GM21723 (cell line): ENCODE measurements around the gene TPTE2.
"Not testable (repeated sequence)": the region's sequence is repeated elsewhere in the genome, so short reads cannot be mapped to it uniquely, and the experiment has no call there.

Experiments
- ATAC-seq: cut with Tn5 transposase; IDR thresholded peaks from one replicate; pipeline ENCODE4 v1.9.1; 2021; ENCODE audit warnings: mild to moderate bottlenecking, moderate library complexity; ENCODE audit not compliant: unreplicated experiment

Gene TPTE2

GRCh38 chr13:19567820-19568534 is 6.6 kb upstream of the TPTE2 start:
- ATAC-seq, result peak; percentile 71

GRCh38 chr13:19561585-19561984 is 253 bp upstream of the TPTE2 start:
- no peak for ATAC-seq

- not testable (repeated sequence) for ATAC-seq
These were observed 660 bp downstream of the TPTE2 start for GRCh38 chr13:19560672-19561071.

GRCh38 chr13:19559739-19560138 is 1.6 kb downstream of the TPTE2 start:
- not testable (repeated sequence) for ATAC-seq

GRCh38 chr13:19557287-19557686 is 4.0 kb downstream of the TPTE2 start:
- ATAC-seq, result not testable (repeated sequence)

GRCh38 chr13:19549245-19549644 is 12.1 kb downstream of the TPTE2 start:
- not testable (repeated sequence) for ATAC-seq

- peak; percentile 47 for ATAC-seq
These were observed 35.7 kb downstream of the TPTE2 start for GRCh38 chr13:19525634-19526033.

- ATAC-seq, result no peak
These were observed 42.3 kb downstream of the TPTE2 start for GRCh38 chr13:19519049-19519448.

GRCh38 chr13:19507623-19508022 is 53.7 kb downstream of the TPTE2 start:
- ATAC-seq, result not testable (repeated sequence)

GRCh38 chr13:19460126-19460525 is 101.2 kb downstream of the TPTE2 start:
- not testable (repeated sequence) for ATAC-seq

GRCh38 chr13:19439056-19439686 is 122.2 kb downstream of the TPTE2 start:
- not testable (repeated sequence) for ATAC-seq

- not testable (repeated sequence) for ATAC-seq
These were observed 123.6 kb downstream of the TPTE2 start for GRCh38 chr13:19437780-19438179.

- ATAC-seq, result not testable (repeated sequence)
These were observed 139.1 kb downstream of the TPTE2 start for GRCh38 chr13:19422236-19422635.

- ATAC-seq, result not testable (repeated sequence)
These were observed 148.8 kb downstream of the TPTE2 start for GRCh38 chr13:19412494-19412893.

GRCh38 chr13:19382746-19383511 is 178.4 kb downstream of the TPTE2 start:
- not testable (repeated sequence) for ATAC-seq

GRCh38 chr13:19382111-19382510 is 179.2 kb downstream of the TPTE2 start:
- ATAC-seq, result no peak
